Measurements from ENCODE around the gene ELF3. TPM values are rescaled to one million over a fixed set of nuclear protein-coding genes. Genes with fewer than 3 reads are reported as not detected.
"Not testable (repeated sequence)": the region's sequence is repeated elsewhere in the genome, so short reads cannot be mapped to it uniquely, and the experiment has no call there.

ELF3 gene
- total RNA-seq, 1 donor, result under 0.01 TPM

DNA sequence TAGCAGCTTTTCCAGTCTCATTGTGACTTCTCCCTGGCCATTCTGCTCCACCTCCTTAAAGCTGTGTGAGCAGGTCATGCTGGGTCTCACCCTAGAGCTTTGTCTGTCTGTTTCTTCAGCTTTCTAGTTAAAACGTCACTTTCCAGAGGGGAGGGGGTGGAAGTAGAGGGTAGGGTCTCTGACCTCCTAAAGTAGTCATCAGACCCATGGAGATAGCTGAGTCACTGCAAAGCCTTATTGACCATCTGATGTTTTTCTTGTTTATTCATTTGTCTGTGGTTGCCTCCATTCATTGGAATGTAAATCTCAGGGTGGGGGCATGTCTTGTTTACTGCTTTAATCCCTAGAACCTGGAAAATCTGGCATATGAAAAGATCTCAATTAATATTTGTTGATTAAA is 52.7 kb downstream of the ELF3 start:
- Histone ChIP-seq H3K27ac (ENCODE audit: low read depth, low read length) (no peak overlapping the region), H3K4me2 (ENCODE audit: insufficient read depth, low read length) (no peak overlapping the region), H3K36me3 (ENCODE audit: insufficient read depth, low read length) (no peaks in the 10 kb centered on the region), H2AFZ (ENCODE audit: low read length) (no peak overlapping the region), H3K9me3 (ENCODE audit: low read depth, low read length) (no peaks in the 10 kb centered on the region), H4K20me1 (ENCODE audit: insufficient read depth, low read length) (no peaks in the 10 kb centered on the region), H3K4me1 (ENCODE audit: insufficient read depth, low read length) (peaks cover 3% of the 10 kb centered on the region), H3K27me3 (ENCODE audit: insufficient read depth, low read length) (no peaks in the 10 kb centered on the region), H3K4me3 (ENCODE audit: insufficient read depth, low read length) (no peak overlapping the region), H3K79me2 (ENCODE audit: insufficient read depth, low read length) (no peaks in the 10 kb centered on the region)
- DNase-seq (ENCODE audit: insufficient read length, low spot score, missing footprints), result no peak
- TF ChIP-seq, protein P1, sequence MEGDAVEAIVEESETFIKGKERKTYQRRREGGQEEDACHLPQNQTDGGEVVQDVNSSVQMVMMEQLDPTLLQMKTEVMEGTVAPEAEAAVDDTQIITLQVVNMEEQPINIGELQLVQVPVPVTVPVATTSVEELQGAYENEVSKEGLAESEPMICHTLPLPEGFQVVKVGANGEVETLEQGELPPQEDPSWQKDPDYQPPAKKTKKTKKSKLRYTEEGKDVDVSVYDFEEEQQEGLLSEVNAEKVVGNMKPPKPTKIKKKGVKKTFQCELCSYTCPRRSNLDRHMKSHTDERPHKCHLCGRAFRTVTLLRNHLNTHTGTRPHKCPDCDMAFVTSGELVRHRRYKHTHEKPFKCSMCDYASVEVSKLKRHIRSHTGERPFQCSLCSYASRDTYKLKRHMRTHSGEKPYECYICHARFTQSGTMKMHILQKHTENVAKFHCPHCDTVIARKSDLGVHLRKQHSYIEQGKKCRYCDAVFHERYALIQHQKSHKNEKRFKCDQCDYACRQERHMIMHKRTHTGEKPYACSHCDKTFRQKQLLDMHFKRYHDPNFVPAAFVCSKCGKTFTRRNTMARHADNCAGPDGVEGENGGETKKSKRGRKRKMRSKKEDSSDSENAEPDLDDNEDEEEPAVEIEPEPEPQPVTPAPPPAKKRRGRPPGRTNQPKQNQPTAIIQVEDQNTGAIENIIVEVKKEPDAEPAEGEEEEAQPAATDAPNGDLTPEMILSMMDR (IDR thresholded peaks at IDR 0.05; ENCODE audit: extremely low read depth, low read depth, low read length), result no peak

DNA sequence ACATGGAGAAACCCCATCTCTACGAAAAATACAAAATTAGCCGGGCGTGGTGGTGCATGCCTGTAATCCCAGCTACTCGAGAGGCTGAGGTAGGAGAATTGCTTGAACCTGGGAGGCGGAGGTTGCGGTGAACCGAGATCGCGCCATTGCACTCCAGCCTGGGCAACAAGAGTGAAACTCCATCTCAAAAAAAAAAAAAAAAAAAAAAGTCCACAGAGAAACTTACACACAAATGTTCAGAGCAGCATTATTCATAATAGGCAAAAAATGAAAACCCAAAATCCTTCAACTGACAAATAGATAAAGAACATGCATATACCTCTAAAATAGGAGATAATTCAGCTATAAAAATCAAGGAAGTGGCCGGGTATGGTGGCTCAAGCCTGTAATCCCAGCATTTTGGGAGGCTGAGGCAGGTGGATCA is 54.5 kb downstream of the ELF3 start:
- H3K27ac ChIP-seq (ENCODE audit: low read depth, low read length); H2AFZ ChIP-seq (ENCODE audit: low read length); H3K9me3 ChIP-seq (ENCODE audit: low read depth, low read length); H3K79me2 ChIP-seq (ENCODE audit: insufficient read depth, low read length); H3K4me3 ChIP-seq (ENCODE audit: insufficient read depth, low read length); H3K27me3 ChIP-seq (ENCODE audit: insufficient read depth, low read length); H3K4me2 ChIP-seq (ENCODE audit: insufficient read depth, low read length); DNase-seq (ENCODE audit: insufficient read length, low spot score, missing footprints); H4K20me1 ChIP-seq (ENCODE audit: insufficient read depth, low read length); H3K36me3 ChIP-seq (ENCODE audit: insufficient read depth, low read length); H3K4me1 ChIP-seq (ENCODE audit: insufficient read depth, low read length): not testable (repeated sequence)

Small RNA genes within 50 kb of the gene (small RNA-seq; reads per million reads assigned to genes)
- gene AL691482.1 (not detected), gene AL691482.2 (not detected), gene MIR6740 (not detected), gene RF00156 (not detected)

Other genes starting within 250 kb of the ELF3 start
- 26.1 and 26.8 TPM in 2 replicates for gene IPO9, start 181.4 kb upstream of the ELF3 start, total RNA-seq
- gene SHISA4, start 121.7 kb upstream of the ELF3 start, total RNA-seq, result 25.3 and 27.1 TPM in 2 replicates
- gene LMOD1, start 64.0 kb upstream of the ELF3 start, total RNA-seq, result 17.1 and 21.7 TPM in 2 replicates
- gene TIMM17A, start 55.1 kb upstream of the ELF3 start, total RNA-seq, result 35.7 and 38.7 TPM in 2 replicates
- gene RNPEP, start 27.9 kb upstream of the ELF3 start, total RNA-seq, result 64.8 and 74.2 TPM in 2 replicates
- not detected in 2 replicates for gene GPR37L1, start 112.3 kb downstream of the ELF3 start, total RNA-seq
- gene ARL8A, start 134.2 kb downstream of the ELF3 start, total RNA-seq, result 24.2 and 25.0 TPM in 2 replicates
- gene PTPN7, start 150.0 kb downstream of the ELF3 start, total RNA-seq, result not detected in 2 replicates
- not detected in 2 replicates for gene LGR6, start 183.2 kb downstream of the ELF3 start, total RNA-seq